Measurements from ENCODE around the gene OXT. TPM values are rescaled to one million over a fixed set of nuclear protein-coding genes. Genes with fewer than 3 reads are reported as not detected.

Gene OXT
- total and polyA plus RNA-seq, 2 of the 13 experiments (the other 11 are each of a cell fraction or from before 2014, with no cell fraction given): not detected

GRCh38 chr20:3045816-3046676, 25.4 kb upstream of the OXT start, which contains the start of gene MRPS26 (continued):
- TF ChIP-seq PATZ1 (CRISPR knock-in tag; IDR thresholded peaks at IDR 0.05): peak; percentile 83
- peak; percentile 91 for TF ChIP-seq KLF6 (CRISPR knock-in tag; IDR thresholded peaks at IDR 0.05)
- TF ChIP-seq ONECUT2 (CRISPR knock-in tag; IDR thresholded peaks at IDR 0.05): peak; percentile 11
- TF ChIP-seq ZNF503 (CRISPR knock-in tag; IDR thresholded peaks at IDR 0.05): peak; percentile 56; the same call in 1 of the 2 replicates
- TF ChIP-seq MTA3 (CRISPR knock-in tag; IDR thresholded peaks at IDR 0.05): no peak
- TF ChIP-seq, protein P1, sequence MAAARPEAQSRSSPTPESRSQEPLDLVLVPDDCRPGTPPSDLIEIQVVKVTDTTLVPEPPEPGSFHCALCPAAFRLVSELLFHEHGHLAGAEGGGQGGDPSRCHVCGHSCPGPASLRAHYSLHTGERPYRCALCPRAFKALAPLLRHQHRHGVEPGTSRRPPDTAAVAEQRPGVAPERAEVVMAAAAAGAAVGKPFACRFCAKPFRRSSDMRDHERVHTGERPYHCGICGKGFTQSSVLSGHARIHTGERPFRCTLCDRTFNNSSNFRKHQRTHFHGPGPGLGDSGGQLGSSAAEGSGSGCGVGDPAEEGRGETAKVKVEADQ (CRISPR knock-in tag; IDR thresholded peaks at IDR 0.05; ENCODE audit: borderline replicate concordance): peak; percentile 95
- TF ChIP-seq ZNF724P (CRISPR knock-in tag; IDR thresholded peaks at IDR 0.05; ENCODE audit: borderline replicate concordance): peak; percentile 64; the same call in 1 of the 2 replicates
- TF ChIP-seq TFE3 (CRISPR knock-in tag; IDR thresholded peaks at IDR 0.05): peak; percentile 54; the same call in 1 of the 2 replicates
- TF ChIP-seq CBX5 (CRISPR knock-in tag; IDR thresholded peaks at IDR 0.05; ENCODE audit: borderline replicate concordance): no peak
- TF ChIP-seq, protein P2, sequence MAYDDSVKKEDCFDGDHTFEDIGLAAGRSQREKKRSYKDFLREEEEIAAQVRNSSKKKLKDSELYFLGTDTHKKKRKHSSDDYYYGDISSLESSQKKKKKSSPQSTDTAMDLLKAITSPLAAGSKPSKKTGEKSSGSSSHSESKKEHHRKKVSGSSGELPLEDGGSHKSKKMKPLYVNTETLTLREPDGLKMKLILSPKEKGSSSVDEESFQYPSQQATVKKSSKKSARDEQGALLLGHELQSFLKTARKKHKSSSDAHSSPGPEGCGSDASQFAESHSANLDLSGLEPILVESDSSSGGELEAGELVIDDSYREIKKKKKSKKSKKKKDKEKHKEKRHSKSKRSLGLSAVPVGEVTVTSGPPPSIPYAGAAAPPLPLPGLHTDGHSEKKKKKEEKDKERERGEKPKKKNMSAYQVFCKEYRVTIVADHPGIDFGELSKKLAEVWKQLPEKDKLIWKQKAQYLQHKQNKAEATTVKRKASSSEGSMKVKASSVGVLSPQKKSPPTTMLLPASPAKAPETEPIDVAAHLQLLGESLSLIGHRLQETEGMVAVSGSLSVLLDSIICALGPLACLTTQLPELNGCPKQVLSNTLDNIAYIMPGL (CRISPR knock-in tag; IDR thresholded peaks at IDR 0.05; ENCODE audit: borderline replicate concordance in 1 of 2, low read depth in 1 of 2): peak; percentile 92 to 99
- TF ChIP-seq, protein P3, sequence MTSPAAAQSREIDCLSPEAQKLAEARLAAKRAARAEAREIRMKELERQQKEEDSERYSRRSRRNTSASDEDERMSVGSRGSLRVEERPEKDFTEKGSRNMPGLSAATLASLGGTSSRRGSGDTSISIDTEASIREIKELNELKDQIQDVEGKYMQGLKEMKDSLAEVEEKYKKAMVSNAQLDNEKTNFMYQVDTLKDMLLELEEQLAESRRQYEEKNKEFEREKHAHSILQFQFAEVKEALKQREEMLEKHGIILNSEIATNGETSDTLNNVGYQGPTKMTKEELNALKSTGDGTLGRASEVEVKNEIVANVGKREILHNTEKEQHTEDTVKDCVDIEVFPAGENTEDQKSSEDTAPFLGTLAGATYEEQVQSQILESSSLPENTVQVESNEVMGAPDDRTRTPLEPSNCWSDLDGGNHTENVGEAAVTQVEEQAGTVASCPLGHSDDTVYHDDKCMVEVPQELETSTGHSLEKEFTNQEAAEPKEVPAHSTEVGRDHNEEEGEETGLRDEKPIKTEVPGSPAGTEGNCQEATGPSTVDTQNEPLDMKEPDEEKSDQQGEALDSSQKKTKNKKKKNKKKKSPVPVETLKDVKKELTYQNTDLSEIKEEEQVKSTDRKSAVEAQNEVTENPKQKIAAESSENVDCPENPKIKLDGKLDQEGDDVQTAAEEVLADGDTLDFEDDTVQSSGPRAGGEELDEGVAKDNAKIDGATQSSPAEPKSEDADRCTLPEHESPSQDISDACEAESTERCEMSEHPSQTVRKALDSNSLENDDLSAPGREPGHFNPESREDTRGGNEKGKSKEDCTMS (CRISPR knock-in tag; conservative IDR thresholded peaks at IDR 0.05): peak; percentile 59; the same call in 1 of the 2 replicates
- TF ChIP-seq, protein P4, sequence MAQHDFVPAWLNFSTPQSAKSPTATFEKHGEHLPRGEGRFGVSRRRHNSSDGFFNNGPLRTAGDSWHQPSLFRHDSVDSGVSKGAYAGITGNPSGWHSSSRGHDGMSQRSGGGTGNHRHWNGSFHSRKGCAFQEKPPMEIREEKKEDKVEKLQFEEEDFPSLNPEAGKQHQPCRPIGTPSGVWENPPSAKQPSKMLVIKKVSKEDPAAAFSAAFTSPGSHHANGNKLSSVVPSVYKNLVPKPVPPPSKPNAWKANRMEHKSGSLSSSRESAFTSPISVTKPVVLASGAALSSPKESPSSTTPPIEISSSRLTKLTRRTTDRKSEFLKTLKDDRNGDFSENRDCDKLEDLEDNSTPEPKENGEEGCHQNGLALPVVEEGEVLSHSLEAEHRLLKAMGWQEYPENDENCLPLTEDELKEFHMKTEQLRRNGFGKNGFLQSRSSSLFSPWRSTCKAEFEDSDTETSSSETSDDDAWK (CRISPR knock-in tag; IDR thresholded peaks at IDR 0.05): no peak
- 0 out of 2 replicates have a peak, but pooled peaks have one; percentile 97 for TF ChIP-seq ZNF597 (CRISPR knock-in tag; IDR thresholded peaks at IDR 0.05)
